HepG2 (cell line): ENCODE measurements around the gene CD7. TPM values are rescaled to one million over a fixed set of nuclear protein-coding genes. Genes with fewer than 3 reads are reported as not detected.
A peak's percentile ranks its signal among the peaks of the same experiment; 100 is the strongest.

Source experiments
- ISX ChIP-seq: sonication (generic); formaldehyde crosslinking; conservative IDR thresholded peaks from 2 replicates; pipeline ENCODE4 v1.5.0; 2020; ENCODE audit warnings: missing genetic modification reagents
- NR2F1 ChIP-seq, 2 experiments: fragments of 450-650 bp in 1 of 2; formaldehyde crosslinking in 1 of 2; IDR thresholded peaks; 2 replicates each; pipeline versions ENCODE4 v1.5.0 to v1.6.1; 2016 to 2020; ENCODE audit warnings: mild to moderate bottlenecking in 1 of 2, missing compliant biosample characterization in 1 of 2, missing genetic modification reagents in 1 of 2, moderate library complexity in 1 of 2
- PHB2 ChIP-seq: fragments of 450-650 bp; IDR thresholded peaks from 2 replicates; pipeline ENCODE4 v1.6.1; 2018; ENCODE audit not compliant: partially characterized antibody
- TSC22D2 ChIP-seq: sonication (generic); formaldehyde crosslinking; IDR thresholded peaks from 2 replicates; pipeline ENCODE4 v1.5.1; 2020; ENCODE audit warnings: missing genetic modification reagents, mild to moderate bottlenecking, borderline replicate concordance
- ZFP1 ChIP-seq: IDR thresholded peaks from 2 replicates; pipeline ENCODE4 v1.6.1; 2016
- ZIK1 ChIP-seq: sonication (generic); formaldehyde crosslinking; IDR thresholded peaks from 2 replicates; pipeline ENCODE4 v1.5.0; 2020; ENCODE audit warnings: mild to moderate bottlenecking, low read depth, missing genetic modification reagents, borderline replicate concordance
- ZMYM4 ChIP-seq: sonication (generic); formaldehyde crosslinking; IDR thresholded peaks from 2 replicates; pipeline ENCODE4 v1.8.1; 2023; ENCODE audit warnings: mild to moderate bottlenecking, missing genetic modification reagents
- ZNF713 ChIP-seq: sonication (generic); formaldehyde crosslinking; IDR thresholded peaks from 2 replicates; pipeline ENCODE4 v1.4.0; 2020; ENCODE audit warnings: mild to moderate bottlenecking, missing genetic modification reagents
- polyA plus RNA-seq, 8 experiments: library from polyadenylated mRNA; depleted of rRNA in 3 of 8; stranded (reverse) in 7 of 8; unstranded in 1 of 8; fragments of >200 nt; fragmentation: Illumina TruSeq in 4 of 8; extraction: Trizol in 4 of 8; gene quantifications; 2 replicates each; pipeline versions ENCODE4 v1.2.1 to v1.2.3, GENCODE V29; 2011 to 2016; ENCODE audit warnings: low read depth in 4 of 8, missing spikeins in 1 of 8, mixed read lengths in 1 of 8; ENCODE audit not compliant: insufficient read depth in 1 of 8
- total RNA-seq, 5 experiments: library from RNA; depleted of rRNA; stranded (reverse); fragments of >200 nt; fragmentation: Illumina TruSeq; extraction: Trizol; gene quantifications; 2 replicates each; pipeline ENCODE4 v1.2.3, GENCODE V29; 2016; ENCODE audit warnings: low read depth in 1 of 5
- TF ChIP-seq, protein P1 (sequence below): sonication (generic); formaldehyde crosslinking; IDR thresholded peaks from 2 replicates; pipeline ENCODE4 v1.5.0; 2020; ENCODE audit warnings: missing genetic modification reagents
- TF ChIP-seq, protein P2 (sequence below): sonication (generic); formaldehyde crosslinking; IDR thresholded peaks from 2 replicates; pipeline ENCODE4 v1.4.0; 2020; ENCODE audit warnings: missing genetic modification reagents, mild to moderate bottlenecking, borderline replicate concordance
- TF ChIP-seq, protein P3 (sequence below), 2 experiments: fragments of 450-650 bp in 1 of 2; sonication (generic) in 1 of 2; formaldehyde crosslinking in 1 of 2; IDR thresholded peaks; 2 replicates each; pipeline versions ENCODE4 v1.6.1 to v1.8.0; 2016 to 2022; ENCODE audit warnings: antibody characterized with exemption in 1 of 2, mild to moderate bottlenecking in 1 of 2, missing genetic modification reagents in 1 of 2

CD7 gene
- total and polyA plus RNA-seq, 2 of the 13 experiments (the other 11 are each of a cell fraction or from before 2014, with no cell fraction given): 67.6 to 76.4 TPM

DNA sequence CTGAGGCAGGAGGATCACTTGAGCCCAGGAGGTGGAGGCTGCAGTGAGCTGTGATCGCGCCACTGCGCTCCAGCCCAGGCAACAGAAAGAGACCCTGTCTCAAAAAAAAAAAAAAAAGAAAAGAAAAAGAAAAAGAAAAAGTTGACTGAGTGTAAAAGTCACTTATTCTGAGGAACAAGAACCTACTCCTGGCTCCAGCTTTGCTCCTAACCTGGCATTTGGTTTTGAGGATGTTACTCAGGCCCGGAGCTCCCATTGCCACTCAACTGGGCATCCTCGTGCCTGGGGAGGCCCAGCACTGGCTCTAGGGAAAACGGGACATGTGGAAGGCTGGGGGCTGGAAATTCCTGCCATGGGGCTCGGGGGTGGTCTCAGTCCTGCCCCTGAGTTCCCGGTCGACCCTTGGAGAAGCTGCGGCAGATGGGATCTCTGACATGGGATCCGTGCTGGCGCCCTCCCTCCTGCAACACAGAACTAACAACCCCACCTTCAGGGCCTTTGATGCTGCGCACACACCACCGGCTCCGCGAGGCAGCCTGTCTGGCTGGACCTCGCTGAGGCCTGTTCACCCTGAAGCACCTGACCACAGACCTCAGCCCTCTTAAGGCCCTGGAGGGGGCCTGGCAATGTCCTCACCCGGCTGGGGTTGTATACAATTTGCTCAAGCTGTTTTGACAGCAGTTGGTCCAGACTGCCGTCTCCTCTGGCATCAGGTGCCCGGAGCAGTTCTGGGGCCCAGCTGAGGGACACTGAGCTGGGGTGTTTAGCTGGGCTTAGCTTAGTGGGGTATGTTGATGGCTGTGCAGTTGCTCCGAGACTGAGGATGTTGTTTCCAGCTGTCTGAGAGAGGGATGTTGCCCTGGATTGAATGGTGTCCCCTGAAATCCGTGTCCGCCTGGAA is 12.3 kb downstream of the CD7 start (continued):
- TF ChIP-seq, protein P1, sequence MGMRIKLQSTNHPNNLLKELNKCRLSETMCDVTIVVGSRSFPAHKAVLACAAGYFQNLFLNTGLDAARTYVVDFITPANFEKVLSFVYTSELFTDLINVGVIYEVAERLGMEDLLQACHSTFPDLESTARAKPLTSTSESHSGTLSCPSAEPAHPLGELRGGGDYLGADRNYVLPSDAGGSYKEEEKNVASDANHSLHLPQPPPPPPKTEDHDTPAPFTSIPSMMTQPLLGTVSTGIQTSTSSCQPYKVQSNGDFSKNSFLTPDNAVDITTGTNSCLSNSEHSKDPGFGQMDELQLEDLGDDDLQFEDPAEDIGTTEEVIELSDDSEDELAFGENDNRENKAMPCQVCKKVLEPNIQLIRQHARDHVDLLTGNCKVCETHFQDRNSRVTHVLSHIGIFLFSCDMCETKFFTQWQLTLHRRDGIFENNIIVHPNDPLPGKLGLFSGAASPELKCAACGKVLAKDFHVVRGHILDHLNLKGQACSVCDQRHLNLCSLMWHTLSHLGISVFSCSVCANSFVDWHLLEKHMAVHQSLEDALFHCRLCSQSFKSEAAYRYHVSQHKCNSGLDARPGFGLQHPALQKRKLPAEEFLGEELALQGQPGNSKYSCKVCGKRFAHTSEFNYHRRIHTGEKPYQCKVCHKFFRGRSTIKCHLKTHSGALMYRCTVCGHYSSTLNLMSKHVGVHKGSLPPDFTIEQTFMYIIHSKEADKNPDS (CRISPR knock-in tag): no peak
- TF ChIP-seq, protein P2, sequence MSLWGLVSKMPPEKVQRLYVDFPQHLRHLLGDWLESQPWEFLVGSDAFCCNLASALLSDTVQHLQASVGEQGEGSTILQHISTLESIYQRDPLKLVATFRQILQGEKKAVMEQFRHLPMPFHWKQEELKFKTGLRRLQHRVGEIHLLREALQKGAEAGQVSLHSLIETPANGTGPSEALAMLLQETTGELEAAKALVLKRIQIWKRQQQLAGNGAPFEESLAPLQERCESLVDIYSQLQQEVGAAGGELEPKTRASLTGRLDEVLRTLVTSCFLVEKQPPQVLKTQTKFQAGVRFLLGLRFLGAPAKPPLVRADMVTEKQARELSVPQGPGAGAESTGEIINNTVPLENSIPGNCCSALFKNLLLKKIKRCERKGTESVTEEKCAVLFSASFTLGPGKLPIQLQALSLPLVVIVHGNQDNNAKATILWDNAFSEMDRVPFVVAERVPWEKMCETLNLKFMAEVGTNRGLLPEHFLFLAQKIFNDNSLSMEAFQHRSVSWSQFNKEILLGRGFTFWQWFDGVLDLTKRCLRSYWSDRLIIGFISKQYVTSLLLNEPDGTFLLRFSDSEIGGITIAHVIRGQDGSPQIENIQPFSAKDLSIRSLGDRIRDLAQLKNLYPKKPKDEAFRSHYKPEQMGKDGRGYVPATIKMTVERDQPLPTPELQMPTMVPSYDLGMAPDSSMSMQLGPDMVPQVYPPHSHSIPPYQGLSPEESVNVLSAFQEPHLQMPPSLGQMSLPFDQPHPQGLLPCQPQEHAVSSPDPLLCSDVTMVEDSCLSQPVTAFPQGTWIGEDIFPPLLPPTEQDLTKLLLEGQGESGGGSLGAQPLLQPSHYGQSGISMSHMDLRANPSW (CRISPR knock-in tag): no peak
- TF ChIP-seq PHB2: no peak
- TF ChIP-seq NR2F1 (CRISPR knock-in tag; IDR thresholded peaks at IDR 0.05): no peak
- no peak for TF ChIP-seq TSC22D2 (CRISPR knock-in tag)
- no peak for TF ChIP-seq ISX (CRISPR knock-in tag)
- no peak for TF ChIP-seq ZFP1 (CRISPR knock-in tag)
- TF ChIP-seq, protein P3, sequence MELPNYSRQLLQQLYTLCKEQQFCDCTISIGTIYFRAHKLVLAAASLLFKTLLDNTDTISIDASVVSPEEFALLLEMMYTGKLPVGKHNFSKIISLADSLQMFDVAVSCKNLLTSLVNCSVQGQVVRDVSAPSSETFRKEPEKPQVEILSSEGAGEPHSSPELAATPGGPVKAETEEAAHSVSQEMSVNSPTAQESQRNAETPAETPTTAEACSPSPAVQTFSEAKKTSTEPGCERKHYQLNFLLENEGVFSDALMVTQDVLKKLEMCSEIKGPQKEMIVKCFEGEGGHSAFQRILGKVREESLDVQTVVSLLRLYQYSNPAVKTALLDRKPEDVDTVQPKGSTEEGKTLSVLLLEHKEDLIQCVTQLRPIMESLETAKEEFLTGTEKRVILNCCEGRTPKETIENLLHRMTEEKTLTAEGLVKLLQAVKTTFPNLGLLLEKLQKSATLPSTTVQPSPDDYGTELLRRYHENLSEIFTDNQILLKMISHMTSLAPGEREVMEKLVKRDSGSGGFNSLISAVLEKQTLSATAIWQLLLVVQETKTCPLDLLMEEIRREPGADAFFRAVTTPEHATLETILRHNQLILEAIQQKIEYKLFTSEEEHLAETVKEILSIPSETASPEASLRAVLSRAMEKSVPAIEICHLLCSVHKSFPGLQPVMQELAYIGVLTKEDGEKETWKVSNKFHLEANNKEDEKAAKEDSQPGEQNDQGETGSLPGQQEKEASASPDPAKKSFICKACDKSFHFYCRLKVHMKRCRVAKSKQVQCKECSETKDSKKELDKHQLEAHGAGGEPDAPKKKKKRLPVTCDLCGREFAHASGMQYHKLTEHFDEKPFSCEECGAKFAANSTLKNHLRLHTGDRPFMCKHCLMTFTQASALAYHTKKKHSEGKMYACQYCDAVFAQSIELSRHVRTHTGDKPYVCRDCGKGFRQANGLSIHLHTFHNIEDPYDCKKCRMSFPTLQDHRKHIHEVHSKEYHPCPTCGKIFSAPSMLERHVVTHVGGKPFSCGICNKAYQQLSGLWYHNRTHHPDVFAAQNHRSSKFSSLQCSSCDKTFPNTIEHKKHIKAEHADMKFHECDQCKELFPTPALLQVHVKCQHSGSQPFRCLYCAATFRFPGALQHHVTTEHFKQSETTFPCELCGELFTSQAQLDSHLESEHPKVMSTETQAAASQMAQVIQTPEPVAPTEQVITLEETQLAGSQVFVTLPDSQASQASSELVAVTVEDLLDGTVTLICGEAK (IDR thresholded peaks at IDR 0.05): no peak
- TF ChIP-seq, protein P3 (CRISPR knock-in tag; IDR thresholded peaks at IDR 0.05): 0 out of 2 replicates have a peak, but pooled peaks have one; percentile 21
- TF ChIP-seq ZNF713 (CRISPR knock-in tag): no peak
- TF ChIP-seq ZIK1: no peak
- TF ChIP-seq ZMYM4: no peak
